Liver (tissue), 3 donors: ENCODE measurements around the gene GPRC5A.

Experiments
- JUND ChIP-seq, 2 donors: IDR thresholded peaks; 2 replicates each; pipeline ENCODE4 v1.6.1; 2016; ENCODE audit warnings: antibody characterized with exemption in 2 of 2
- TF ChIP-seq, protein P1 (sequence below): fragments of 150-350 bp; IDR thresholded peaks from 2 replicates; pipeline ENCODE4 v1.5.1; 2017; ENCODE audit warnings: improper control_type of control experiment, low read depth, low read length; ENCODE audit not compliant: missing input control
- TF ChIP-seq, protein P2 (sequence below): IDR thresholded peaks from 2 replicates; pipeline ENCODE4 v1.6.1; 2016; ENCODE audit warnings: antibody characterized with exemption
- donor health status: healthy.
- donor health status: healthy.

DNA sequence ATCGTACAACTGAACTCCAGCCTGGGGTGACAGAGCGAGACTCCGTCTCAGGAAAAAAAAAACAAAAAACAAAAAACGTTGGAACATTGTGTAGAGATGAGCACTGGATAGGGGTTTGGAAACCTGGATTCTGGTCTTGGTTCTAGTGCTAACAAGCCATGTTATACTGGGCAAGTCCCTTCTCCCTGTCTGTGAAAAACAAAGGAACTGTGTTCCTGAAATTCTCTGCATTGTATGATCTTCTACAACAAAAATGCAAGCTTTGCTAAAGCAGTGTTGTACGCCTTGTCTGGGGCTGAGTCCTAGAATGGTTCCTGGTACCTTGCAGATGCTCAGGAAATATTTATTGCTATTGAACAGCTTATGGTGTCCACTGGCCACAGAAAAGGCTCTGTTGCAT, 47.2 kb downstream of the GPRC5A start:
- TF ChIP-seq, protein P1, sequence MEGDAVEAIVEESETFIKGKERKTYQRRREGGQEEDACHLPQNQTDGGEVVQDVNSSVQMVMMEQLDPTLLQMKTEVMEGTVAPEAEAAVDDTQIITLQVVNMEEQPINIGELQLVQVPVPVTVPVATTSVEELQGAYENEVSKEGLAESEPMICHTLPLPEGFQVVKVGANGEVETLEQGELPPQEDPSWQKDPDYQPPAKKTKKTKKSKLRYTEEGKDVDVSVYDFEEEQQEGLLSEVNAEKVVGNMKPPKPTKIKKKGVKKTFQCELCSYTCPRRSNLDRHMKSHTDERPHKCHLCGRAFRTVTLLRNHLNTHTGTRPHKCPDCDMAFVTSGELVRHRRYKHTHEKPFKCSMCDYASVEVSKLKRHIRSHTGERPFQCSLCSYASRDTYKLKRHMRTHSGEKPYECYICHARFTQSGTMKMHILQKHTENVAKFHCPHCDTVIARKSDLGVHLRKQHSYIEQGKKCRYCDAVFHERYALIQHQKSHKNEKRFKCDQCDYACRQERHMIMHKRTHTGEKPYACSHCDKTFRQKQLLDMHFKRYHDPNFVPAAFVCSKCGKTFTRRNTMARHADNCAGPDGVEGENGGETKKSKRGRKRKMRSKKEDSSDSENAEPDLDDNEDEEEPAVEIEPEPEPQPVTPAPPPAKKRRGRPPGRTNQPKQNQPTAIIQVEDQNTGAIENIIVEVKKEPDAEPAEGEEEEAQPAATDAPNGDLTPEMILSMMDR = no peak
- TF ChIP-seq, protein P2, sequence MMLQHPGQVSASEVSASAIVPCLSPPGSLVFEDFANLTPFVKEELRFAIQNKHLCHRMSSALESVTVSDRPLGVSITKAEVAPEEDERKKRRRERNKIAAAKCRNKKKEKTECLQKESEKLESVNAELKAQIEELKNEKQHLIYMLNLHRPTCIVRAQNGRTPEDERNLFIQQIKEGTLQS = no peak
- no peak for TF ChIP-seq JUND (IDR thresholded peaks at IDR 0.05)
